HPDE6-E6E7 (cell line): ENCODE data around the gene CFD.
"Not testable (repeated sequence)": the region's sequence is repeated elsewhere in the genome, so short reads cannot be mapped to it uniquely, and the experiment has no call there.

Experiments
- DNase-seq: peaks from one replicate; pipeline ENCODE4 v3.0.0; 2011; ENCODE audit warnings: missing footprints; ENCODE audit errors: extremely low spot score

Gene CFD

DNA sequence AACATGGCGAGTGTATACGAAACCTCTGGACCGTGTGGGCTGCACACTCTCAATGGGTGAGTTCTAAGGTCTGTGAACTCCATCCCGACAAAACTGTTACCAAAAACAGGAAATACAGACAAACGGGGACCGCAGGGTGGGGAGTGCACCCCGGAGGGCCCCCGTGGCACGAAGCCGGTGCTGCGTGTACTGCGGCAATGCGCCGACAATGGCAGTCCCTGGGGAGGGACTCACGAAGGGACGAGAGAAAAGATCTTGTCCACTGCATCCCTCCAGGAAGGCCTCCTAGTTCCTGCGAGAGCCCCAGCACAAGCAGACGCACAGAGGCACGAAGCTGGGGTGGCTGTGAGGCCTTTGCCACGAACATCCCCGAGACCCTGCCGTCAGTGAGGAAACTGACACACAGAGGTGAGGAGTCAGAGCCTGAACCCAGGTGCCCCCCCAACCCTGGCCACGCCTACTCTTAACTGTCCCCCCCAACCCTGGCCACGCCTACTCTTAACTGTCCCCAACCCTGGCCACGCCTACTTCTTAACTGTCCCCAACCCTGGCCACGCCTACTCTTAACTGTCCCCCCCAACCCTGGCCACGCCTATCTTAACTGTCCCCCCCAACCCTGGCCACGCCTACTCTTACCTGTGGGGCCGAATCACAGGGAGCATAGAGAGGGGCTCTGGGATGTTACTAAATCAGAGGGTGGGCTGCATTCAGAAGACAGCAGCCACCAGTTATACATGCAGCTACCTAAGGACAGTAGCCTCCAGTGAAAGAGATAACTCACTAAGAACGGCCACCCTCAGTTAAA, 29.3 kb downstream of the CFD start:
- no peak for DNase-seq

DNA sequence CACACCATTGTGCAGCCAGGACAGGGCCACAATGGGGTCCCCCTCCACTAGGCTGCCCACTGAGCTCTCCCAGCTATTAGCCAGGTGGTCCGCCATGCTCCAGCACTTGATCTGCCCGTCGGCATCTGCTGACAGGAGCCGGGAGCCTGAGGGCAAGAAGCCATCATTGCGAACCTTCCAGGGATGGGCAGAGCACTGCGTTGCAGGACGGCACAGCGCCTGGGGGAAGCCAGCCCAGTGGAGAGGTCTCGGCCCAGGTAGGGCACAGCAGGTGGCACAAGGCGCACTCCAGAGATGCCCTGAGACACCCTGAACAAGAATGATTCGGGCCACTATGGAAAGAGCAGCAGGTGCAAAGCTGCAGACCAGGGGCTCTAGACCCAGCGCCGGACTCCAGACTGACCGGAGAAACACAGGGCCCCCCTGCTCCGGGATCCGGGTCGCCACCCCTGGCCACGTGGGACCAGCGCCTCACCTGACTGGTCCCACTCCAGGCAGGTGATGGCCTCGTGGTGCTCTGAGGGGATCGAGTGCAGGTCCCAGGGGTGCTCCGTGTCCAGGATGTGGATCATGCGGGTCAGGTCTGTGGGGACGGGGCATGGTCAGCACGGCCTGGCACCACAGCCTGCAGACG, 30.3 kb downstream of the CFD start:
- no peak for DNase-seq

DNA sequence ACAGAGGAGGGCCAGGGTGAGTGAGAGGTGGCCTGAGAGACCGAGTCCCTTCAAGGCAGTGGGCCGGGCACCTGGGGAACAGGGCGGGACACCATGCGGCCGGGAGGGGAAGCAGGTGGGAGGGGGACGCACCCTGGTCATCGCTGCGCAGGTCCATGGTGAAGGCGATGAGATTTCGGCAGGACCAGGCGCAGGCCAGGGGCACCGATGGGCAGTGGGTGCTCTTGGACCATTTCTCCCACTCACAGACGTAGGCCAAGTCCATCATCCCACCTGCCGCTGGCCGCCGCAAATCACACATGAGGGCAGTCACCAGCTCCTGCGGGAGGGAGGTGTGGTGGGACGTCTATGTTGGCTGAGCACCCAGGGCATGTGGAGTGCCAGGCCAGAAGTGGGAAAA, 31.4 kb downstream of the CFD start:
- no peak for DNase-seq

DNA sequence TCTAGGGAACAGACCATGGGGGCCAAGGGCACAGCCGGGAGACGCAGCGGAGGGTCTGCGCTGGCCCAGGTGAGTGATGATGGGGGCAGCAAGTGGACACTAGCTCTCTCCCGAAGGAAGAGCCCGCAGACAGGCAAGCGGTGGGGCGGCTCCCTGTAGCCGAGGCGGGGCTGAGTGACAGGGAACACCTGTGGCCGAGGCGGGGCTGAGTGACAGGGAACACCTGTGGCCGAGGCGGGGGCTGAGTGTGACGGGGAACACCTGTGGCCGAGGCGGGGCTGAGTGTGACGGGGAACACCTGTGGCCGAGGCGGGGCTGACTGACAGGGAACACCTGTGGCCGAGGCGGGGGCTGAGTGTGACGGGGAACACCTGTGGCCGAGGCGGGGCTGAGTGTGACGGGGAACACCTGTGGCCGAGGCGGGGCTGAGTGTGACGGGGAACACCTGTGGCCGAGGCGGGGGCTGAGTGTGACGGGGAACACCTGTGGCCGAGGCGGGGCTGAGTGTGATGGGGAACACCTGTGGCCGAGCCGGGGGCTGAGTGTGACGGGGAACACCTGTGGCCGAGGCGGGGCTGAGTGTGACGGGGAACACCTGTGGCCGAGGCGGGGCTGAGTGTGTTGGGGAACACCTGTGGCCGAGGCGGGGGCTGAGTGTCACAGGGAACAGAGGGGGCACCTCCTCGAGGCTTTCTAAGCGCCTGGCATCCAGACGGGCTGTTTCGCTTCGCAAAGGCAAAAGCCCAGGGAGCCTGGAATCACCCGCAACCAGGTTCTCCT, 32.1 kb downstream of the CFD start:
- not testable (repeated sequence) for DNase-seq

DNA sequence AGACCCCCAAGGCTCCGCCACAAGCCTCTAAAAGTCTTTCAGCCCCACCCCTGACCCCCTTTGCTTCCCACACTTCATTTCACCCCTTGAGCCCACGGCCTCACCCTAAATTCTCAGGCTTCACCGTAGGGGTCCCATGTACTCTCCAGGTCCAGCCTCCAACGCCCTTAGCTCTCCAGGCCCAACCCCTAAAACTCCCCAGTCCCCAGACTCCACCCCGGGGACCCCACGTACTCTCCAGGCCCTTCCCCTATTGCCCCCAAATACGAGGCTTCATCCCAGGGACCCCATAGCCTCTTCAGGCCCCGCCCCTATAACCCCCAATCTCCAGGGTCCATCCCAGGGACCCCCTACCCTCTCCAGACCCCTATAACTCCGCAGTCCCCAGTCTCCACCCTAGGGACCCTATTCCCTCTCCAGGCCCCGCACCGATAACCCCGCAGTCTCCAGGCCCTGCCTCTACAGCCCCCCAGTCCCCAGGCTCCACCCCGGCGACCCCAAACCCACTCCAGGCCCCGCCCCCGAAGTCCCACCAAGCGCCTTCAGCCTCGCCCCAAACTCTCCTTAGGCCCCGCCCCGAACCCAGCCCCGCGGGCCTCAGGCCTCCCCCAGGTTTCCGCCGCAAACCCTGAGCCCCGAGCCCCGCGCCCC, 32.9 kb downstream of the CFD start:
- DNase-seq: no peak

DNA sequence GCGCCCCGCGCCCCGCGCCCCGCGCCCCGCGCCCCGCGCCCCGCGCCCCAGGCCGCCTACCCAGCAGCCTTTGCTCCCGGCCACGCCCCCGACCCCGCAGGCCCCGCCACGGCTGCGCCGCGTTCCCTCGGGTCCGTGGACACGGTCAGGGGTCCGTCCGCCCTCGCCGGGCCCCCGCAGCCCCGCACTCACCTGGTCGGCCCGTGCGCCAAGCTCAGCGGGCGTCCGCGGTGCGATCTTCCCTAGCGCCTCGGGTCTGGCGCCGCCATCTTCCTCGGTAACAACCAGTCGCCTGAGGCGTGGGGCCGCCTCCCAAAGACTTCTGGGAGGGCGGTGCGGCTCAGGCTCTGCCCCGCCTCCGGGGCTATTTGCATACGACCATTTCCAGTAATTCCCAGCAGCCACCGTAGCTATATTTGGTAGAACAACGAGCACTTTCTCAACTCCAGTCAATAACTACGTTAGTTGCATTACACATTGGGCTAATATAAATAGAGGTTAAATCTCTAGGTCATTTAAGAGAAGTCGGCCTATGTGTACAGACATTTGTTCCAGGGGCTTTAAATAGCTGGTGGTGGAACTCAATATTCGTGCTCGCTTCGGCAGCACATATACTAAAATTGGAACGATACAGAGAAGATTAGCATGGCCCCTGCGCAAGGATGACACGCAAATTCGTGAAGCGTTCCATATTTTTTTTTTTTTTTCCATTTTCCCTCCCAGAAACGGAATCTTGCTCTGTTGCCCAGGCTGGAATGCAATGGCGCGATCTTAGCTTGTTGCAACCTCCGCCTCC, 33.6 kb downstream of the CFD start, which contains the start of the genes MED16 and RNU6-9:
Gene MED16 (minus strand): TSS at position 294 of the 796 bp plus-strand sequence. CDS start 2,056 bp downstream, outside the sequence.
Gene RNU6-9 (plus strand): TSS at position 591 of the 796 bp plus-strand sequence.
- DNase-seq: peak; percentile 88

DNA sequence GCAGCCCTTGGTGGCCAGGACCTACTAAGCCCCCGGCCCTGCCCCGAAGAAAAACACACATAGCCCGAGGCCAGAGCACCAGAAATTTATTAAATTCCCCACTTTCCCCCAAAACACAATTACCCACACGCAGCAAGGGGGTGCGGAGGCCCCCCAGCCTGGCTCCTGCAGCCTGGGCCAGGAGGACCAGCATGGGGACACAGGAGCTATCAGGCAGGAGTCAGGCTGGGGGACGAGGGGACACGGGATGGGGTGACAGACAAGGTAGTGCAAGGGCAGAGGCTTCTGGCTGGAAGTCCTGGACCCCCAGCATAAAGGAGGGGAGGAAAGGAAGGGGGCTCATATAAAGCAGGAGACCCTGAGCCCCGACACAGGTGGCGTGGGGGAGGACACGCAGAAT, 37.0 kb downstream of the CFD start:
- no peak for DNase-seq

DNA sequence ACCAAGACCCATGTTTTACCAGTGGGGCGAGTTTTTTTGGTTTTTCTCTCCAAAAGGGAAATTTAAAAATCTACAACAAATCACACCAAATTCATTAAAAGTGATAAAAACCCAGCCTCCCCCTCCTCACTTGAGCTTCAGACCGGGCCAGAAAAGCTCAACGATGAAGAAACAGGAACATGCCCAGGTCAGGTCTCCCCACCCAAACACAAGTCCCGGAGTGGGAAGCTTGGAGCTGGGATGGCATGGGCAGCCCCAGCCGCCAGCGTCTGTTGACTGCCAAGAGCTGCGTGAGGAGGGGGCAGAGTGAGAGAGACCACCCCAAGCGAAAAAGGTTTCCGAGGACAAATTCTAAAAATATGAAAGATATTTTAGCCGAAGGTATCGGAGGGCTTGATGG, 37.5 kb downstream of the CFD start:
- DNase-seq: no peak

DNA sequence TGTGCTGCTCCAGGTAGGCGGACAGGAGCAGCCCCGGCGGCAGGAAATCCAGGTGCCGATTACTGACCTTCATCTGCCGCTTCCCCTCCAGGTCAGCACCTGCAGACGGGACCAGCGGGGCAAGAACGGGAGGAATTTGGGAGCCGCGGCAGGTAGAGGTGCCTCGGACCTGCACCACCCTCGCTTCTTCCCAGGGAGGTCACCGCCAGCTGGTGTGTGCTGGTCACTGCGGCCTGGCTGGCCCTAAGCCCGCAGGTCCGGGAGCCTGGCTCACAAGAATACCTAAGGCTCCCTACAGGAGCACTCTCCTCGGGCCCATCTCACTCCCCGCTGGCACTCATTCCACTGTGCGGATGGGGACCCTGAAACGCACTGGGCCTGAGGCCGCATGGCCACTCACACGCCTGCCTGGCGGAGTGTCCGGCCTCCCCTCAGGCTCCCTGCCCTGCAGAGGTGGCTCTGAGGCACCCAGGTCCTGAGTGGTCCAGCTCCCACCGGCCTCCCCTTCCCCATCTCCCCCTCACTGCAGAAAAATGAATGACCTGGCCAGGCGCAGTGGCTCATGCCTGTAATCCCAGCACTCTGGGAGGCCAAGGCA, 38.1 kb downstream of the CFD start:
- no peak for DNase-seq

DNA sequence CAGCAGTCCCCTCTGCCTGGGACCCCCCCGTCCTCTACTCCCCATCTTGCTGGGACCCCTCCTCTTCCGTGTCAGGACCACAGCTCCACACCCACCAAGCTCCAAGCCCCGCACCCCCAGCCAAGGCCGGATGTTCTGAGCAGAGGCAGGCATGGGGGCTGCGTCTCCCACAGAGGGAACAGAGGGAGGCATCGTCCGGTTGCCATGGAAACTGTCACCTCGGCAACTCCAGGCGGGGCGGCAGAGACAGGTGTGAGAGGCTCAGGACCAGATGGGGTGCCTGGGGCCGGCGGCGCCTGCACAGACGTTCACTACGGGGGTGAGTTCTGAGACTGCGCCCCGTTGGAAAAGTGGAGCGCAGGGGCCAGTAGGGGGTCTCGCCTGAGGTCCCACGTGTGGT, 39.2 kb downstream of the CFD start:
- no peak for DNase-seq

DNA sequence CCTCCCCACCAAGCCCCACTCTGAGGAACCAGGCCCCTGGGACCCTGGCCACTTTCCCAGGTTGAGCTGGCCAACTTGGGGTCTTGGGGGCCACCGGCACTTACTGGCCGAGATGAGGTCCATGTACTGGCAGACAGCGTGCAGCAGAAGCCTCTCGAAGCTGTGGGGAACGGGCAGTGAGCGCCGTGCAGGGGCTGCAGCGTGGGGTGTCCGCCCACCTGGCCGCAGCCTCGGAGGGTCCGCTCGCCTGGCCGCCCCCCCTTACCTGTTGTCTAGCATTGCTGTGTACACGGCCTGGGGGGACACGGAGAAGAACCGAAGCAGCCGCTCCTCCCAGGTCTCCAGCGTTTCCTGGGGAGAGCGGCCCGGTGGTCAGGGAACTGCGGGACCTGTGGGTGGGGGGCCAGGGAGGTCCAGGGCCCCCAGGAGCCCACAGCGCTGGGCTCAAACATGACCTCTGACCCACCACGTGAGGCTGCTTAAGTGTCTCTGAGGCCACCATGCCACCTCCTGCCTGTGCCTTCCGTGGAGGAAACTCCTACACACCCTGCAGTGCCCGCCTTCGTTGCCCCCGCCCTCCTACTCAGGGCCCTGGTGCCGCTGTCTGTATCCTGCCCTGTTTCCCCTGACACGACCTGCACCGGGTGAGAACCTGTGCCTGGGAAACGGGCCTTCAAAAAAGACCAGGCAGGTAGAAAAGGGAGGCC, 40.0 kb downstream of the CFD start:
- no peak for DNase-seq

DNA sequence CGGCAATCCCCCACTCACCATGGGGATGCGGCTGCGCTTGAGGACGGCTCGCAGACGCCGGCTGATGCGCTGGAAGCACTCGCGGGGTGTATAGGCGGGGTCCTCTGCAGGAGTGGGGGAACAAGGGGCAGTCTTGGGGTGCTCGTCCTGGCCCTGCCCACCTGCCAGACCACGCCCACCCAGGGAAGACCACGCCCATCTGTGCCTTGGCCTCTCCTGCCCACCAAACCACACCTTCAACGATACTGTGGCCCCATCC, 40.5 kb downstream of the CFD start:
- DNase-seq: no peak

DNA sequence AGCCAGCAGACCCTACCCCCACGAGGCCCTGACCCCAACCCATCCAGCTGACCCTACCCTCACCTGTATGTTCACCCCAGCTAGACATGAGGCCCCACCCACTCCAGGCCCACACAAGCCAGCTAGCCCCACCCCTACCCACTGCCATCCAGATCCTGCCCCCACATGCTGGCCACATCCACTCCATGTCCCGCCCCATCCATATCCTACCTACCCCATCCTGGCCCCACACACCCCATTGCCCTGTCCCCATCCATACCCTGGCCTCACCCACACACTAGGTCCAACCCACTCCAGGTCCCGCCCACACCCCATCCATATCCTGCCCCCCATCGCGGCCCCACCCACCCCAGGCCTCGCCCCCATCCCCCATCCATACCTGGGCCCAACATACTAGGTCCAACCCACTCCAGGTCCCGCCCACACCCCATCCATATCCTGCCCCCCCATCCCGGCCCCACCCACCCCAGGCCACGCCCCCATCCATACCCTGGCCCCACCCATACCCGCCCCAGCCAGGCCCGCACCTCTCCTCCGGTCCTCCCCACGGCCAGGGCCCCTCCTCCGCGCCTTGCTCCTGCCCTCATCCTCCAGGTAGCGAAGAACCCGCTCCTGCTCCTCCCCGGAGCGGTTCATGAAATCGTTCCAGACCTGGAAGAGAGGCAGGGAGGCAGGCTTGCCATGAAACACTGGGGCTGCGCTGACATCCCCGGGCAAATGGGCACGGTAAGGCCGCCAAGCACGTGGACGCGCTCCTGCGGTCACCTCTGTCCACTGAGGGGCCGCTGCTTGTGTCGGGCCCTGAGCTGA, 41.0 kb downstream of the CFD start:
- DNase-seq: no peak

DNA sequence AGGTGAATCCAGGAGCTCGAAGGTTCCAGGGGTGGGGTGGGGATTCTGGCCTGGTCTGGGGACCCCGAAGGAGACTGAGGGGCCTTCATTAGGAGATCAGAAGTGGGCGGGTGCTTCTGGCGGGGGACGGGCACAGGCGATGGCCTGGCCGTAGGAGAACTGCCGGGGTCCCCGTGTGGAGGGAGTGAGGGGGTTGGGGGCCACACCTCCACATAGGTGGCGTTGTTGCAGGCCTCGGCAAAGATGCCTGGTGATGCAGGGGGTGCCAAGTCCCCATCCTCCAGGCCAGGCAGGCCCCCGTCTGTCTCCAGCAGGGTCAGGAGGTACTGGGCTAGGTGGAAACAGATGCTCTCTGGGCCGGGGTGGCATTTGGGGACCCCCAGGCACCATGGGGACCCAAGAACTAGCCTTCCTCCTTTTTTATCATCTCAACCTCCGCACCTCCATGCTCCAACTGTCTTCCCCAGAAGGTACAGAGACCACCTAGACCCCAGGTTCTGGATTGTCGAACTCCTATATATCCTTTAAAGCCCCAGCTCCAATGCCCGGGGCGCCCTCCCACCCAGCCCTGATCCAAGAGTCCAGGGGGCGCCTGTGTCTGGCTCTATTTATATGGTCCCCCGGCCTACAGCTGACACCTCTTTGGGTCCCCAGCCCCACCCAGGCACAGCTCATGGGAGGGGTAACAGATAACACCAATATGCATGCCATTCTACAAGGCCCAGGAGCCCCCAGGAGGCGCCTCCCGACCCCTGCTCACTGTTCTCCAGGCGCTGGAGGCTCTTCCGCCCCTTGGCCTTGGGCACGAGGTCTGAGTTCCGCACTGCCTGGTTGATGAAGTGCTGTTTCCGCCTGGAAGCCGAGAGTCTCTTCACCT, 42.0 kb downstream of the CFD start:
- DNase-seq: no peak

DNA sequence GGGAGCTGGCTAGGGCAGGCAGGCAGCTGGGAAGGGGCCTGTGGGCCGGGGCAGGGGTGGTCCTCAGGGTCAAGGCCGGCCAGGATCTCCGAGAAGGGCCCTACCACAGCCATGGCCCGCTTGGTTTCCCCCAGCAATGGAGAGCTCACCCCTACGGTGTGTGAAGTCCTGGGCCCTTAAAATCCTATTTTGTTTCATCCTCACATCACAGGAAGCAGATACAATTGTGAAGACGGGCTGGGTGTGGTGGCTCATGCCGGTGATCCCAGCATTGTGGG, 42.6 kb downstream of the CFD start:
- no peak for DNase-seq

DNA sequence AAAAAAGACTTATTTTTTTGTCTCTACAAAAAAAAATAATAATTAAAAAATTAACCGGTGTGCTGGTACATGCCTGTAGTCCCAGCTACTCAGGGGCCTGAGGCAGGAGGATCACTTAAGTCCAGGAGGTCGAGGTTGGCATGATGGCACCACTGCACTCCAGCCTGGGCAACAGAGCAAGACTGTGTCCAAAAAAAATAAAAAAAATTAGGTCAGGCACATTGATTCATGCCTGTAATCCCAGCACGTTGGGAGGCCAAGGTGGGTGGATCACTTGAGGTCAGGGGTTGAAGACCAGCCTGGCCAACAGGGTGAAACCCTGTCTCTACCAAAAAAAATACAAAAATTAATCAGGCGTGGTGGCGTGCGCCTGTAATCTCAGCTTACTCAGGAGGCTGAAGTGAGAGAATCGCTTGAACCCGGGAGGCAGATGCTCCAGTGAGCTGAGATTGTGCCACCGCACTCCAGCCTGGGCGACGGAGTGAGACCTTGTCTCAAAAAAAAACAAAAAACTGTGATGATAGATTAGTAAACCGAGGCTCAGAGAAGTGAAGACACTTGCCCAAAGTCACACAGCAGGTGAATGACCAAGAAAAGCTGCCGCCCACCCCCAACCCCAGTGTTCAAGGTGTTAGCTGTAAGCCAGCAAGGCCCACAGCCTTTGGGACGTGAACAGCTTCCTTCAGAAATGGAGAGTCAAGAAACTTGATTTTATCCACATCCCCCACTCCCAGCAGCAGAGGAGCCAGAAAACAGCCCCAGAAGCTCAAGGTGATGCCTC, 43.2 kb downstream of the CFD start:
- DNase-seq: no peak

DNA sequence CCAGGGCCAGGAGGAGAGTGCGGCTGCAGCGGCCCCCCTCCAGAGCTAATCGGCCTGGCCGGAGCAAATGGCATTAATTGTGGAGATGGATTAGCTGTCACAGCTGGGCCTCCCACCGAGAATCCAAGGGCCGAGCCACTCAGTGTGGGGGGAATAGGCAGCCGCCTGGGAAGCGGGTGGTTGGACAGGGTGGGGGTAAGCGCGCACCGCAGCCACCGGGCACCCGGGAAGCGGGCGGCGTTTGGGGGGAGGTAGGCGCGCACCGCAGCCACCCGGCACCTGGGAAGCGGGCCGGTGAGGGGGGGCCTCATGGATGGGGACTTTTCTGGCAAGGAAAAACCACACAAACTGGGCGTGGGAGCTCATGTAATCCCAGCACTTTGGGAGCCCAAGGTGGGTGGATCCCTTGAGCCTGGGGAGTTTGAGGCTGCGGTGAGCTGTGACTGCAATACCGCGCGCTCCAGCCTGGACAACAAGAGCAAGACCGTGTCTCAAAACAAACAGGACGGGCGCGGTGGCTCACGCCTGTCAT, 43.9 kb downstream of the CFD start:
- DNase-seq: no peak

DNA sequence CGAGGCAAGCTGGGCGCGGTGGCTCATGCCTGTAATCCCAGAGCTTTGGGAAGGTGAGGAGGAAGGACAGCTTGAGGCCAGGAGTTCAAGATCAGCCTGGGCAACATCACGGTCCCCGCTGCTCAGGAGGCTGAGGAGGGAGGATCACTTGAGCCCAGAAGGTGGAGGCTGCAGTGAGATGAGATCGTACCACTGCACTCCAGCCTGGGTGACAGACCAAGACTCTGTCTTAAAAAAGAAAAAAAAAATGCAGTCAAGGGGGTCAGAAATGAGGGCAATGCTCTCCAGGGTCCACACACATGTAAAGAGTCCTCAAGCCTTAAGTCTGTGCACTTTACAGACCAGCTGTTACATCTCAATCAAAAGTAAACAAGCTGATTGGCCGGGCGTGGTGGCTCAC, 45.1 kb downstream of the CFD start:
- no peak for DNase-seq
